ENCODE measurements around the gene CACNA1D. TPM values are rescaled to one million over a fixed set of nuclear protein-coding genes. Genes with fewer than 3 reads are reported as not detected.
A peak's percentile ranks its signal among the peaks of the same experiment; 100 is the strongest.

The CACNA1D gene
- total and polyA plus RNA-seq, 2 experiments from 2014 or later, result 5.2 to 27.8 TPM

DNA sequence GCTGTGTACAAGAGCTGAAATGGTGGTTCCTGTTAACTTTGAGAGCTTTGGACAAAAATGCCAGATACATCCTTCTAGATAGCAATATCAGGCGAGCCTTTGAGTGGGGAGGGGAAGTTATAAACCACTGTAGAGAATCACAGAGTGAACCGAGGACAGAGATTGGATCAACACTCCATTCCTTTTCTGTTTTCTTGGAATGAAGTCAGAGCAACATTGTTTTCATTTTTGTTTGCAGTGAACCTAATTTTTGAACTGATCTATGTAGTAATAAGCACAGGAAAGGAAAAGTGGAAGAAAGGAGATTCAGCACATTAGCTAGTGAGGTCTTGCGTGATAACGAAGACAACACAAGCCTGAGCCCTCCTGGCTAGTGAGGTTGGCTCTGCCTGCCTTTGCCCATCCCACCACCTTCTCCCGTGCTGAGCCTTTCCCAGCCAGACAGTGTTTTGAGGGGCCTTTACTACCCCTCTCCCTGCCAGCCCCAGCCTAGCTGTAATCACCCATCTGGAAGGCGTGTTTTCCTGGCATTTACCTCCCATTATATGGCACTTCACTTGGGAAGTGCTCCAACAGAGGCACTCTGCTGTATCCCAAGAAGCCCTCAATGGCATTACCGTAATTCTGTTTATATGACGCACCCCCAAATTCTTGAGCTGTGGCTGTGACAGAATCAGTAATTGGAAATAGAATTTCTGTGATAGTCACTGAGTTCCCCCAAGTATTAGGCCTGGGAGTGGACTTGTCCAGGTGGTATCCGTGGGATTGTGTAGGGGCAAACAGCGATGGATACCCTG, 129.8 kb downstream of the CACNA1D start:
- Histone ChIP-seq H3K27ac (no peak overlapping the region), H3K79me2 (no peaks in the 10 kb centered on the region), H3K9me2 (replicated peaks; ENCODE audit: insufficient read depth) (no peaks in the 10 kb centered on the region), H3K4me2 (no peak overlapping the region), H3K4me1 (ENCODE audit: insufficient read depth) (peaks cover 10% of the 10 kb centered on the region), H3K9me3 (ENCODE audit: low read depth) (no peaks in the 10 kb centered on the region), H3K36me3 (replicated peaks; ENCODE audit: insufficient read depth, low read depth) (no peaks in the 10 kb centered on the region), H4K20me1 (ENCODE audit: insufficient read depth, poor library complexity, severe bottlenecking) (no peaks in the 10 kb centered on the region), H3K4me3 (no peak overlapping the region), H2AFZ (no peak overlapping the region), H3K27me3 (no peaks in the 10 kb centered on the region)
- TF ChIP-seq EZH2phosphoT487 (IDR thresholded peaks at IDR 0.05; ENCODE audit: low read depth, severe bottlenecking, unreplicated experiment) (no peak), EZH2 (IDR thresholded peaks at IDR 0.05; ENCODE audit: borderline replicate concordance) (no peak)
- TF ChIP-seq, protein P1, sequence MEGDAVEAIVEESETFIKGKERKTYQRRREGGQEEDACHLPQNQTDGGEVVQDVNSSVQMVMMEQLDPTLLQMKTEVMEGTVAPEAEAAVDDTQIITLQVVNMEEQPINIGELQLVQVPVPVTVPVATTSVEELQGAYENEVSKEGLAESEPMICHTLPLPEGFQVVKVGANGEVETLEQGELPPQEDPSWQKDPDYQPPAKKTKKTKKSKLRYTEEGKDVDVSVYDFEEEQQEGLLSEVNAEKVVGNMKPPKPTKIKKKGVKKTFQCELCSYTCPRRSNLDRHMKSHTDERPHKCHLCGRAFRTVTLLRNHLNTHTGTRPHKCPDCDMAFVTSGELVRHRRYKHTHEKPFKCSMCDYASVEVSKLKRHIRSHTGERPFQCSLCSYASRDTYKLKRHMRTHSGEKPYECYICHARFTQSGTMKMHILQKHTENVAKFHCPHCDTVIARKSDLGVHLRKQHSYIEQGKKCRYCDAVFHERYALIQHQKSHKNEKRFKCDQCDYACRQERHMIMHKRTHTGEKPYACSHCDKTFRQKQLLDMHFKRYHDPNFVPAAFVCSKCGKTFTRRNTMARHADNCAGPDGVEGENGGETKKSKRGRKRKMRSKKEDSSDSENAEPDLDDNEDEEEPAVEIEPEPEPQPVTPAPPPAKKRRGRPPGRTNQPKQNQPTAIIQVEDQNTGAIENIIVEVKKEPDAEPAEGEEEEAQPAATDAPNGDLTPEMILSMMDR (IDR thresholded peaks at IDR 0.05; ENCODE audit: poor library complexity), result no peak
- WGBS (ENCODE audit: low lambda C conversion rate, missing lambda C conversion rate), result 81% methylated on average over 10 of the region's 10 CpGs
- DNase-seq (ENCODE audit: low spot score), result no peak

DNA sequence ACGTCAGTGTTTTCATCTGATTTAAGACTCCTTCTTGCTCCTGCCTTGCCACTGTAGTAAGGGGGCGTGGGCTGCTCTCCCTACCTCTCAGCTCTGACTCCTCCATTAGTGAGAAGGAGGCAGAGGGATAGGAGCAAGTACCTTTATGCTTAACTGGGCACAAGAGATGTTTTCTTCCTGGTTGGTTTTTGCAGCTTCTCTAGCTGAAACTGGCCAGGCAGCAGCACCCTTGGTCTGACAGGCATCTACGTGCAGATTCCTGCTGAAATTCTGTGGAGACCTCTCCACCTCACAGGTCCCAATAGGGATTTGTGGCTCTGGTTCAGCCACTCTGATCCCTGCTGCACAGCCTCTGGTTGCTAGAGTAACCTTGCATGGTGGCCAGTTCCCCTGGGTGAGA, 132.5 kb downstream of the CACNA1D start:
- Histone ChIP-seq H3K27me3 (no peaks in the 10 kb centered on the region), H3K4me1 (ENCODE audit: insufficient read depth) (peaks cover 10% of the 10 kb centered on the region), H4K20me1 (ENCODE audit: insufficient read depth, poor library complexity, severe bottlenecking) (no peaks in the 10 kb centered on the region), H2AFZ (no peak overlapping the region), H3K4me3 (no peak overlapping the region), H3K9me3 (ENCODE audit: low read depth) (no peaks in the 10 kb centered on the region), H3K9me2 (replicated peaks; ENCODE audit: insufficient read depth) (no peaks in the 10 kb centered on the region), H3K79me2 (no peaks in the 10 kb centered on the region), H3K4me2 (no peak overlapping the region), H3K36me3 (replicated peaks; ENCODE audit: insufficient read depth, low read depth) (no peaks in the 10 kb centered on the region), H3K27ac (no peak overlapping the region)
- 83% methylated on average over 3 of the region's 3 CpGs for WGBS (ENCODE audit: low lambda C conversion rate, missing lambda C conversion rate)
- TF ChIP-seq, protein P1 (IDR thresholded peaks at IDR 0.05; ENCODE audit: poor library complexity), result no peak
- no peak for TF ChIP-seq EZH2 (IDR thresholded peaks at IDR 0.05; ENCODE audit: borderline replicate concordance)
- no peak for TF ChIP-seq EZH2phosphoT487 (IDR thresholded peaks at IDR 0.05; ENCODE audit: low read depth, severe bottlenecking, unreplicated experiment)
- DNase-seq (ENCODE audit: low spot score), result no peak

DNA sequence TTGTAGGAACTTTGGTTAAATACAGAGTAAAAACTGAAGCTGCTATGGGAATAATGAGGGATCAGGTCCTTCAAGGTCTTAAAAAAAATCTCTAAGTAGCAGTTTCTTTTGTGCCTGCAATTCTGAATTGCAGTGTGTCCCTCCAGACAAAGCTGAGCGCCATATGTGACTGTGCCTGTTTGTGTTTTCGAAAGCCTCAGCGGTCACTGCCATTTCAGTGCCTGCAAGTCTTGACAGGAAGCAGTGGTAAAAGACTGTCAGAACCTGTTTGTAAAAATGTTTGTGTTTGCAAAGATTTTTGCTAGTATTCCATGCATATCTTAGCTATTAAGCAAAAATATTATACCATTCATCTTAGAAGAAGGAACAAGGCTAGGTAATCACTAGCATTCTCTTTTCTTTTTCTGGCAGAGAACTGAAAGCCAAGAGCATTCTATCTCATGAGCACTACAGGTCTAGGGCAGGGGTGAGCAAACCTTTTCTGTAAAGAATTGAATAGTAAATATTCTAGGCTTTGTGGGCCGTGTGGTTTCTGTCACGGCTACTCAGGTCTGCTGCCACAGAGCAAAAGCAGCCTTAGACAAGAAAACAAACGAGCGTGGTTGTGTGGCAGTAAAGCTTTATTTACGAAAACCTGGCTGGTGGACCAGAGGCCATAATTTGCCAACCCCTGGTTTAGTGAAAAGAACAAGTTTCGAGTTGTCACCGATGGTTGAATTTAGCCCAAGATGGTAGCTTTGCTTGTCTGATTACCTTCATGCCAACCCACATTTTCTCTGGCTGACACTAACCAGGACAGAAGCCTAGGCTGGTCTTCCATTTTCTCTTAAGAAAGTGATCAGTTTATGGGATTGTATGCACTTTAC, 134.4 kb downstream of the CACNA1D start:
- Histone ChIP-seq H3K4me2 (no peak overlapping the region), H4K20me1 (ENCODE audit: insufficient read depth, poor library complexity, severe bottlenecking) (no peaks in the 10 kb centered on the region), H3K4me1 (ENCODE audit: insufficient read depth) (peaks cover 10% of the 10 kb centered on the region), H3K4me3 (no peak overlapping the region), H3K79me2 (no peaks in the 10 kb centered on the region), H3K27me3 (no peaks in the 10 kb centered on the region), H3K9me2 (replicated peaks; ENCODE audit: insufficient read depth) (no peaks in the 10 kb centered on the region), H2AFZ (no peak overlapping the region), H3K27ac (peak overlapping the region; percentile 57), H3K36me3 (replicated peaks; ENCODE audit: insufficient read depth, low read depth) (no peaks in the 10 kb centered on the region), H3K9me3 (ENCODE audit: low read depth) (no peaks in the 10 kb centered on the region)
- no peak for DNase-seq (ENCODE audit: low spot score)
- TF ChIP-seq EZH2phosphoT487 (IDR thresholded peaks at IDR 0.05; ENCODE audit: low read depth, severe bottlenecking, unreplicated experiment) (no peak), EZH2 (IDR thresholded peaks at IDR 0.05; ENCODE audit: borderline replicate concordance) (no peak)
- TF ChIP-seq, protein P1 (IDR thresholded peaks at IDR 0.05; ENCODE audit: poor library complexity), result no peak
- 50% methylated on average over 10 of the region's 10 CpGs for WGBS (ENCODE audit: low lambda C conversion rate, missing lambda C conversion rate)
